ENCODE measurements around the gene IKBKG.

IKBKG gene

GRCh38 chrX:154509455-154509854, 38.0 kb upstream of the IKBKG start:
- Histone ChIP-seq H3K23ac (ENCODE audit: low read depth, low read length, poor library complexity) (no peak overlapping the region), H4K8ac (ENCODE audit: low read depth, low read length) (no peak overlapping the region), H4K91ac (ENCODE audit: low read depth, low read length, poor library complexity) (no peak overlapping the region), H3K14ac (ENCODE audit: low read length) (no peak overlapping the region), H3K9ac (ENCODE audit: low read depth, low read length, poor library complexity) (no peak overlapping the region), H3K36me3 (replicated peaks in 1 of 2; ENCODE audit: control insufficient read depth in 2 of 2, insufficient read depth in 2 of 2, low read length in 2 of 2) (peaks cover 0 to 20% of the 10 kb centered on the region in 2 donors), H2BK15ac (ENCODE audit: low read length) (no peak overlapping the region), H3K27me3 (ENCODE audit: control insufficient read depth in 3 of 3, insufficient read depth in 3 of 3, low read depth in 1 of 3, low read length in 3 of 3) (no peaks in the 10 kb centered on the region), H2BK12ac (ENCODE audit: low read length) (no peak overlapping the region), H3K4me1 (ENCODE audit: control insufficient read depth in 2 of 2, insufficient read depth in 1 of 2, low read depth in 1 of 2, low read length in 2 of 2) (peaks cover 0 to 3% of the 10 kb centered on the region in 2 donors), H3K4me3 (ENCODE audit: low read length in 2 of 2) (no peak overlapping the region), H3K27ac (replicated peaks; ENCODE audit: low read length) (no peak overlapping the region), H3K4me2 (ENCODE audit: insufficient read depth, low read length, poor library complexity, severe bottlenecking) (no peak overlapping the region), H2AK5ac (ENCODE audit: low read depth, low read length) (no peak overlapping the region), H3K18ac (ENCODE audit: low read length) (no peak overlapping the region), H2BK5ac (ENCODE audit: low read length) (no peak overlapping the region), H2AFZ (ENCODE audit: low read length) (no peak overlapping the region), H3K4ac (ENCODE audit: low read length) (no peak overlapping the region), H3K79me1 (ENCODE audit: low read depth, low read length) (no peaks in the 10 kb centered on the region), H3K9me3 (replicated peaks in 1 of 2; ENCODE audit: control insufficient read depth in 2 of 2, insufficient read depth in 1 of 2, low read depth in 1 of 2, low read length in 2 of 2) (no peaks in the 10 kb centered on the region), H2BK120ac (ENCODE audit: low read depth, low read length) (no peak overlapping the region)
- WGBS, 2 donors (ENCODE audit: extremely low coverage in 2 of 2, insufficient read length in 2 of 2, insufficient replicate concordance in 1 of 2) = no CpG with 5 or more reads among the region's 5 CpGs
- no peak for DNase-seq (ENCODE audit: low spot score)

- H3K36me3 ChIP-seq (replicated peaks in 1 of 2; ENCODE audit: control insufficient read depth in 2 of 2, insufficient read depth in 2 of 2, low read length in 2 of 2) = peaks cover 0 to 15% of the 10 kb centered on the region in 2 donors
- no peak overlapping the region for H4K8ac ChIP-seq (ENCODE audit: low read depth, low read length)
- no peak overlapping the region for H3K4me2 ChIP-seq (ENCODE audit: insufficient read depth, low read length, poor library complexity, severe bottlenecking)
- no CpG with 5 or more reads among the region's 12 CpGs for WGBS, 2 donors (ENCODE audit: extremely low coverage in 2 of 2, insufficient read length in 2 of 2, insufficient replicate concordance in 1 of 2)
- H3K9me3 ChIP-seq (replicated peaks in 1 of 2; ENCODE audit: control insufficient read depth in 2 of 2, insufficient read depth in 1 of 2, low read depth in 1 of 2, low read length in 2 of 2) = no peaks in the 10 kb centered on the region
- no peak overlapping the region for H2AFZ ChIP-seq (ENCODE audit: low read length)
- H2BK15ac ChIP-seq (ENCODE audit: low read length) = no peak overlapping the region
- no peak for DNase-seq (ENCODE audit: low spot score)
- no peak overlapping the region for H3K18ac ChIP-seq (ENCODE audit: low read length)
- H3K4me3 ChIP-seq (ENCODE audit: low read length in 2 of 2) = no peak overlapping the region
- H3K4me1 ChIP-seq (ENCODE audit: control insufficient read depth in 2 of 2, insufficient read depth in 1 of 2, low read depth in 1 of 2, low read length in 2 of 2) = no peaks in the 10 kb centered on the region
- H3K27ac ChIP-seq (replicated peaks; ENCODE audit: low read length) = no peak overlapping the region
- no peak overlapping the region for H4K91ac ChIP-seq (ENCODE audit: low read depth, low read length, poor library complexity)
- H2BK120ac ChIP-seq (ENCODE audit: low read depth, low read length) = no peak overlapping the region
- H3K9ac ChIP-seq (ENCODE audit: low read depth, low read length, poor library complexity) = no peak overlapping the region
- no peak overlapping the region for H2BK5ac ChIP-seq (ENCODE audit: low read length)
- H3K79me1 ChIP-seq (ENCODE audit: low read depth, low read length) = no peaks in the 10 kb centered on the region
- no peak overlapping the region for H3K23ac ChIP-seq (ENCODE audit: low read depth, low read length, poor library complexity)
- no peak overlapping the region for H2AK5ac ChIP-seq (ENCODE audit: low read depth, low read length)
- H3K27me3 ChIP-seq (ENCODE audit: control insufficient read depth in 3 of 3, insufficient read depth in 3 of 3, low read depth in 1 of 3, low read length in 3 of 3) = no peaks in the 10 kb centered on the region
- no peak overlapping the region for H3K14ac ChIP-seq (ENCODE audit: low read length)
- H3K4ac ChIP-seq (ENCODE audit: low read length) = no peak overlapping the region
- H2BK12ac ChIP-seq (ENCODE audit: low read length) = no peak overlapping the region
Measured at GRCh38 chrX:154511761-154512160, 35.7 kb upstream of the IKBKG start.

- no CpG with 5 or more reads among the region's 16 CpGs for WGBS, 2 donors (ENCODE audit: extremely low coverage in 2 of 2, insufficient read length in 2 of 2, insufficient replicate concordance in 1 of 2)
- H3K4me1 ChIP-seq (ENCODE audit: control insufficient read depth in 2 of 2, insufficient read depth in 1 of 2, low read depth in 1 of 2, low read length in 2 of 2) = peaks cover 5 to 9% of the 10 kb centered on the region in 2 donors
- no peak overlapping the region for H3K18ac ChIP-seq (ENCODE audit: low read length)
- no peak overlapping the region for H2BK12ac ChIP-seq (ENCODE audit: low read length)
- H3K4me3 ChIP-seq (ENCODE audit: low read length in 2 of 2) = no peak overlapping the region
- H3K14ac ChIP-seq (ENCODE audit: low read length) = no peak overlapping the region
- no peak overlapping the region for H2AK5ac ChIP-seq (ENCODE audit: low read depth, low read length)
- no peak overlapping the region for H4K91ac ChIP-seq (ENCODE audit: low read depth, low read length, poor library complexity)
- no peak overlapping the region for H4K8ac ChIP-seq (ENCODE audit: low read depth, low read length)
- H2BK120ac ChIP-seq (ENCODE audit: low read depth, low read length) = no peak overlapping the region
- no peak for DNase-seq (ENCODE audit: low spot score)
- H3K79me1 ChIP-seq (ENCODE audit: low read depth, low read length) = no peaks in the 10 kb centered on the region
- no peak overlapping the region for H3K4ac ChIP-seq (ENCODE audit: low read length)
- H2AFZ ChIP-seq (ENCODE audit: low read length) = no peak overlapping the region
- no peak overlapping the region for H3K4me2 ChIP-seq (ENCODE audit: insufficient read depth, low read length, poor library complexity, severe bottlenecking)
- no peak overlapping the region for H3K9ac ChIP-seq (ENCODE audit: low read depth, low read length, poor library complexity)
- H2BK15ac ChIP-seq (ENCODE audit: low read length) = no peak overlapping the region
- no peak overlapping the region for H3K23ac ChIP-seq (ENCODE audit: low read depth, low read length, poor library complexity)
- H3K27ac ChIP-seq (replicated peaks; ENCODE audit: low read length) = no peak overlapping the region
- H3K9me3 ChIP-seq (replicated peaks in 1 of 2; ENCODE audit: control insufficient read depth in 2 of 2, insufficient read depth in 1 of 2, low read depth in 1 of 2, low read length in 2 of 2) = no peaks in the 10 kb centered on the region
- H3K36me3 ChIP-seq (replicated peaks in 1 of 2; ENCODE audit: control insufficient read depth in 2 of 2, insufficient read depth in 2 of 2, low read length in 2 of 2) = peaks cover 0 to 13% of the 10 kb centered on the region in 2 donors
- no peaks in the 10 kb centered on the region for H3K27me3 ChIP-seq (ENCODE audit: control insufficient read depth in 3 of 3, insufficient read depth in 3 of 3, low read depth in 1 of 3, low read length in 3 of 3)
- no peak overlapping the region for H2BK5ac ChIP-seq (ENCODE audit: low read length)
Measured at GRCh38 chrX:154512879-154513553, 34.4 kb upstream of the IKBKG start.

GRCh38 chrX:154513716-154514115, 33.7 kb upstream of the IKBKG start:
- H3K18ac ChIP-seq (ENCODE audit: low read length) = no peak overlapping the region
- no peak overlapping the region for H3K27ac ChIP-seq (replicated peaks; ENCODE audit: low read length)
- no peak overlapping the region for H2BK12ac ChIP-seq (ENCODE audit: low read length)
- H3K79me1 ChIP-seq (ENCODE audit: low read depth, low read length) = no peaks in the 10 kb centered on the region
- no peak overlapping the region for H3K4me2 ChIP-seq (ENCODE audit: insufficient read depth, low read length, poor library complexity, severe bottlenecking)
- H3K23ac ChIP-seq (ENCODE audit: low read depth, low read length, poor library complexity) = no peak overlapping the region
- H3K4me1 ChIP-seq (ENCODE audit: control insufficient read depth in 2 of 2, insufficient read depth in 1 of 2, low read depth in 1 of 2, low read length in 2 of 2) = peaks cover 5 to 10% of the 10 kb centered on the region in 2 donors
- no peak overlapping the region for H3K9ac ChIP-seq (ENCODE audit: low read depth, low read length, poor library complexity)
- DNase-seq (ENCODE audit: low spot score) = no peak
- no peak overlapping the region for H3K4me3 ChIP-seq (ENCODE audit: low read length in 2 of 2)
- no CpG with 5 or more reads among the region's 2 CpGs for WGBS, 2 donors (ENCODE audit: extremely low coverage in 2 of 2, insufficient read length in 2 of 2, insufficient replicate concordance in 1 of 2)
- no peak overlapping the region for H2BK5ac ChIP-seq (ENCODE audit: low read length)
- no peak overlapping the region for H2AK5ac ChIP-seq (ENCODE audit: low read depth, low read length)
- H3K36me3 ChIP-seq (replicated peaks in 1 of 2; ENCODE audit: control insufficient read depth in 2 of 2, insufficient read depth in 2 of 2, low read length in 2 of 2) = peaks cover 0 to 8% of the 10 kb centered on the region in 2 donors
- H4K8ac ChIP-seq (ENCODE audit: low read depth, low read length) = no peak overlapping the region
- H3K4ac ChIP-seq (ENCODE audit: low read length) = no peak overlapping the region
- H2BK120ac ChIP-seq (ENCODE audit: low read depth, low read length) = no peak overlapping the region
- no peak overlapping the region for H2BK15ac ChIP-seq (ENCODE audit: low read length)
- H3K14ac ChIP-seq (ENCODE audit: low read length) = no peak overlapping the region
- H2AFZ ChIP-seq (ENCODE audit: low read length) = no peak overlapping the region
- no peaks in the 10 kb centered on the region for H3K9me3 ChIP-seq (replicated peaks in 1 of 2; ENCODE audit: control insufficient read depth in 2 of 2, insufficient read depth in 1 of 2, low read depth in 1 of 2, low read length in 2 of 2)
- no peak overlapping the region for H4K91ac ChIP-seq (ENCODE audit: low read depth, low read length, poor library complexity)
- no peaks in the 10 kb centered on the region for H3K27me3 ChIP-seq (ENCODE audit: control insufficient read depth in 3 of 3, insufficient read depth in 3 of 3, low read depth in 1 of 3, low read length in 3 of 3)

Data from neuronal stem cell (in vitro differentiated cells).